ENCODE data around the gene SLC24A4.

SLC24A4 gene

DNA sequence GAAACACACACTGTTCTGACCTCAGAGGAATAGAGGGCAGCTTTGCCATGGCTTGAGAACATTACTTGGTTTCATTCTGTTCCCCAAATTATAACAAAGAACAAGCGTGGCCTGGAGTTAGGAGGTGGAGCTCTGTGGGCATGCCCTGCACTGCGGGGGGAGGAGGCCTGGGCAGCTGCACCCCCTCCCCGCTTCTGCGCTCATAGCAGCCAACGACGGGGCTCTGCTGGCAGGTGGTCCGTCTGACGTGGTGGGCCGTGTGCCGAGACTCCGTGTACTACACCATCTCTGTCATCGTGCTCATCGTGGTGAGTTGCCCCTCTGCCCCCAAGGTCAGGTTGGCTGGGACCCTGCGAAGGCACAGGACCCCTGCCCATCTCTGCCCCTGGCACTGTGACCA lies 120.2 kb downstream of the SLC24A4 start:
- Histone ChIP-seq H3K4me3 (replicated peaks; ENCODE audit: low read depth, low read length) (no peak overlapping the region), H3K36me3 (ENCODE audit: control insufficient read depth, insufficient read depth, low read length) (no peaks in the 10 kb centered on the region), H3K27me3 (replicated peaks; ENCODE audit: control insufficient read depth, insufficient read depth, low read length) (no peaks in the 10 kb centered on the region)
- DNase-seq (ENCODE audit: extremely low read depth, insufficient read length) = no peak
- TF ChIP-seq, protein P1, sequence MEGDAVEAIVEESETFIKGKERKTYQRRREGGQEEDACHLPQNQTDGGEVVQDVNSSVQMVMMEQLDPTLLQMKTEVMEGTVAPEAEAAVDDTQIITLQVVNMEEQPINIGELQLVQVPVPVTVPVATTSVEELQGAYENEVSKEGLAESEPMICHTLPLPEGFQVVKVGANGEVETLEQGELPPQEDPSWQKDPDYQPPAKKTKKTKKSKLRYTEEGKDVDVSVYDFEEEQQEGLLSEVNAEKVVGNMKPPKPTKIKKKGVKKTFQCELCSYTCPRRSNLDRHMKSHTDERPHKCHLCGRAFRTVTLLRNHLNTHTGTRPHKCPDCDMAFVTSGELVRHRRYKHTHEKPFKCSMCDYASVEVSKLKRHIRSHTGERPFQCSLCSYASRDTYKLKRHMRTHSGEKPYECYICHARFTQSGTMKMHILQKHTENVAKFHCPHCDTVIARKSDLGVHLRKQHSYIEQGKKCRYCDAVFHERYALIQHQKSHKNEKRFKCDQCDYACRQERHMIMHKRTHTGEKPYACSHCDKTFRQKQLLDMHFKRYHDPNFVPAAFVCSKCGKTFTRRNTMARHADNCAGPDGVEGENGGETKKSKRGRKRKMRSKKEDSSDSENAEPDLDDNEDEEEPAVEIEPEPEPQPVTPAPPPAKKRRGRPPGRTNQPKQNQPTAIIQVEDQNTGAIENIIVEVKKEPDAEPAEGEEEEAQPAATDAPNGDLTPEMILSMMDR (IDR thresholded peaks at IDR 0.05; ENCODE audit: insufficient read depth, low read length, poor library complexity, severe bottlenecking) = no peak

DNA sequence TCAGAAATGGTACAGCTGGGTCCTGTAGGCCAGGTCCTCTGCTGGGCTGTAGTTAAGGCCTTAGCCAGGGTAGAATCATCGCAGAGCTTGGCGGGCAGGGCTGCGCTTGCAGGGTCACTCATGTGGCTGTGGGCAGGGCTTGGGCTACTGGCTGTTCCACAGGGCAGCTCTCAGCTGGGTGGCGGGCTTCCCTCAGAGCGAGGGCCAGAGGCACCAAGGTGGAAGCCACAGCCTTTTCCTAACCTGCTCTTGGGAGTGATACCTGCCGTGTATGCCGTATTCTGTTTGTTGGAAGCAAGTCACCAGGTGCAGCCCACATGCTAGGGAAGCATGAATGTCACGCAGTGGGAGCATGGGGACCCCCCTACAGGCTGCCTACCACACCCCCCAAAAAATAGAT lies 120.8 kb downstream of the SLC24A4 start:
- TF ChIP-seq, protein P1 (IDR thresholded peaks at IDR 0.05; ENCODE audit: insufficient read depth, low read length, poor library complexity, severe bottlenecking) = no peak
- Histone ChIP-seq H3K27me3 (replicated peaks; ENCODE audit: control insufficient read depth, insufficient read depth, low read length) (no peaks in the 10 kb centered on the region), H3K36me3 (ENCODE audit: control insufficient read depth, insufficient read depth, low read length) (no peaks in the 10 kb centered on the region), H3K4me3 (replicated peaks; ENCODE audit: low read depth, low read length) (no peak overlapping the region)
- no peak for DNase-seq (ENCODE audit: extremely low read depth, insufficient read length)

DNA sequence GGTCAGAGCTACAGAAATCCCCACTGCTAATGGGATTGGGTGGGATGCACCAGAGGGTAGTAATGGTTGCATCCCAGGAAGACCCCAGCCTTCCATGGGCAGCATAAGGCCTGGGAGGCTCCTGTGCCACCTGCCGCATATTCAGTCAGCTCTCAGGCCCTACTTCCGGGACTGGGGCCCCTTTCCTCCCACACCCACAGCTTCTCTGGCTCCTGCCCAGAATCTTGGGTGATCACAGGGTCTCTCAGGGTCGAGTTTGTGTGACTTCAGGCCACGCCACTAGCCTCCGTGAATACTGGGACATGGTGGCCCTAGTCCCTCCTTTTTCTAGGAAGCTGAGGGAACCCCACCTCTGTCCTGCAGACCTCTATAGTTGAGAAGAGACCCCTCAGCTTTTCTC lies 123.8 kb downstream of the SLC24A4 start:
- H3K27me3 ChIP-seq (replicated peaks; ENCODE audit: control insufficient read depth, insufficient read depth, low read length) = no peaks in the 10 kb centered on the region
- no peak overlapping the region for H3K4me3 ChIP-seq (replicated peaks; ENCODE audit: low read depth, low read length)
- TF ChIP-seq, protein P1 (IDR thresholded peaks at IDR 0.05; ENCODE audit: insufficient read depth, low read length, poor library complexity, severe bottlenecking) = no peak
- DNase-seq (ENCODE audit: extremely low read depth, insufficient read length) = no peak
- H3K36me3 ChIP-seq (ENCODE audit: control insufficient read depth, insufficient read depth, low read length) = no peaks in the 10 kb centered on the region

DNA sequence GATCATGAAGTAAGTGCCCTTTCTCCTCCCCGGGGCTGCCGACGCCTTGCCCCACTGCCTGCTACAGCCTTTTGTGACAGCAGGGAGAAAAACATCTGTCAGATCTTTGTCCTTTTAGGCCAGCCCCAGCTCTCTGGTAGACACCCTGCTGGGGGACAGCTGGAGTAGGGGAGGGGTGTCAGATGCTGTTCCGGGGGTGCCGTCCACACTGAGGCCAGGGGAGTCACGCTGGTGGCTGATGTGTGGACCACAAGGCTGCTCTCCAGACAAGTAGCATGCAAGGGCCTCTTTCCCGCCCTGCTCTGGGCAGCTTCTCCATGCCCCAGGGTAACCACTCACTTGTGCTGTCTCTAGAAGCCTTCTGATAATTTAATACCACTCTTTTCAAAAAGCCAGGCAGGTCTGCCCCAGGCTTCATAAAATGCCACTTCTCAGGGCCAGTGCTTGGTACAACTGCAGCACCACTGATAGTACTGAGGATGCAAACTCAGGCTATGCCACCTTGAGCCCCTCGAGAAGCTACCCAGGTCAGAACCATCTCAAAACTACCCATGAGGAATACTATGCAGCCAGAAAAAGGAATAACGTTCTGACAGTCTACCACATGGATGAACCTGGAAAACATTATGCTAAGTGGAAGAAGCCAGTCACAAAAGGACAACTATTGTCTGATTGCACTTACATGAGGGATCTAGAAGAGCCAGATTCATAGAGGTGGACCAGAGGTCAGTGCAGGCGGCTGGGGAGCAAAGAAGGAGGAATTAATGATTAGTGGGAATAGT lies 124.6 kb downstream of the SLC24A4 start:
- TF ChIP-seq, protein P1 (IDR thresholded peaks at IDR 0.05; ENCODE audit: insufficient read depth, low read length, poor library complexity, severe bottlenecking) = no peak
- no peak for DNase-seq (ENCODE audit: extremely low read depth, insufficient read length)
- no peaks in the 10 kb centered on the region for H3K27me3 ChIP-seq (replicated peaks; ENCODE audit: control insufficient read depth, insufficient read depth, low read length)
- H3K4me3 ChIP-seq (replicated peaks; ENCODE audit: low read depth, low read length) = no peak overlapping the region
- no peaks in the 10 kb centered on the region for H3K36me3 ChIP-seq (ENCODE audit: control insufficient read depth, insufficient read depth, low read length)

DNA sequence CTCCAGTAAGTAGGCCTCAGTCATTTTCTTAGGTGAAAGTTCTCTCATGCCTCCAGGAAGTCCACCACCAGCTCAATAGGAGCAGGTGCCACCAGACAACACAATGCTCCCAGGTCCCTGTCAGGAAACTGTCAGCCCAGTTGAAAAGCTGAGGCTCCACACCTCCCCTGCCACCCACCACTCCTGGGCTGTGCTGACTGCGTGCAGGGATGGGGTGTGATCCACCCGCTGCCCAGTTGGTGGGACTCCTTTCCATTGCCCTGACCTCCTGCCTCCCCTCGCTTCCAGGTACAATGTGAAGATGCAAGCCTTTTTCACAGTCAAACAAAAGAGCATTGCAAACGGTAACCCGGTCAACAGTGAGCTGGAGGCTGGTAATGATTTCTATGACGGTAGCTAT lies 125.8 kb downstream of the SLC24A4 start:
- no peaks in the 10 kb centered on the region for H3K27me3 ChIP-seq (replicated peaks; ENCODE audit: control insufficient read depth, insufficient read depth, low read length)
- H3K4me3 ChIP-seq (replicated peaks; ENCODE audit: low read depth, low read length) = no peak overlapping the region
- no peak for DNase-seq (ENCODE audit: extremely low read depth, insufficient read length)
- TF ChIP-seq, protein P1 (IDR thresholded peaks at IDR 0.05; ENCODE audit: insufficient read depth, low read length, poor library complexity, severe bottlenecking) = no peak
- no peaks in the 10 kb centered on the region for H3K36me3 ChIP-seq (ENCODE audit: control insufficient read depth, insufficient read depth, low read length)
